HG02759 (cell line): ENCODE measurements around the gene NRG2.

Experiments
- ATAC-seq: cut with Tn5 transposase; IDR thresholded peaks from one replicate; pipeline ENCODE4 v1.9.1; 2021; ENCODE audit warnings: mild to moderate bottlenecking, moderate library complexity; ENCODE audit not compliant: unreplicated experiment

Gene NRG2

DNA sequence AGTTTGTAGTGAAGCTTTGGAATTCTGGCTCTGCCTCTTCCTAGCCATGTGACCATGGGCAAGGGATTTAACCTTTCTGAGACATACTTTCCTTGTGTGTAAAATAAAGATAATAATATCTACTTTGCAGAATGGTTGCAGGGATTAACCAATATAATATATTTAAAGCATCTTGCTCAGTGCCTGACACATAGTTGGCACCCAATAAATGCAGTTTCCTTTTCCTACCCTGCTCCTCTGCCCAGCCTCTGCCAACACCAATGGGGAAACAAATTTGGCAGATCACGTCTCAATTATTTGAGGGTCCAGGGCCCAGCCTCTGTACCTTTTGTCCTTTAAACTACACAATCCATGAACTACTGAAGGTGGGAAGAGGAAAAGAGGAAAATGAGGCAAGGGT, 91.1 kb downstream of the NRG2 start:
- no peak for ATAC-seq

DNA sequence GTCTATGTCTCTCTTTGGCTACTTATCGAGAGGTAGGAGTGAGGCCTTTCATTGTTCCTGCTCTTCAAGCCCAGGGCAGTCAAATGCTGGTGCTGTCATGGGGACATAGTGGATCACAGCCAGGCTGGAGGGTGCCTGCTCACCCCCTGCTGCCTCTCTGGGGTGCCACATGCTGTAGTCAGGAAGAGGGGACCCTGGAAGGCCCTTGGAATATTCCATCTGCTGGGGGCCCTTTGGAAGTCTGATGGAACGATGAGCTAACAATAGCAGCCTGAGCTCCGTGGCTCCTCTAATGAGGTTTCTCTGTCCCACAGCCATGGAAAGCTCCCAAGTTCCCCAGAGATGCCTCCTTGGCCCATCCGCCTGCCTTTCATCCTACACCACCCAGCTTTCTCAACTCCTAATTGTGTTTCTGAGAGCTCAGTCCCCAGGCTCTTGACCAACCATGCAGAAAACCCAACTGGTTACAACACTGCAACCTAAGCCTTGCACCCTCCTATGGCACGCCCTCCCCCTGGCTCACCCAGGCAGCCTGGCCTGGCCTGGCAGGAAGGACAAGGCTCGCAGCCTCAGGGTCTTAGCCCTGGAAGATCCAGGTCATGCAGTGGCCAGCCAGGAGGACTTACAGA, 91.7 kb downstream of the NRG2 start:
- ATAC-seq: no peak

- ATAC-seq: no peak
These were observed 92.7 kb downstream of the NRG2 start for GRCh38 chr5:139950436-139950835.

DNA sequence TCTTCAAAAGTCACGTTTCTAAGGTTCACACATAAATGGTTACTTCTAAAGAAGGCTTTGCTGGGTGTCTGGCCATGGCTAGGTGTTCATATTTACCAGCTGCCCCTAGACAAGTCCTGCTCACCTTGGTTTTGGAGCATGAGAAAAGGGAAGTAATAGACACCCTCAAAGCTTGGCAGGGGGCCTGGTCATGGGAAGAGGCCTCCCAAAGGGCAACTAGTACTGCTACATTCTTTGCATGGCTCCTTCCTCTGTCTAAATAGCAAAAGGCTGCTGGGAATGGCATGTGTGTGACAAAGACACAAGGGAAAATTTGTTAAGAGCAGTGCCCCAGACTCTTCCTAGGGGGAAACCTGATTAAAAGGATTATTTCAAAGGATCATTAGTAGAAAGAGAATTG, 93.4 kb downstream of the NRG2 start:
- ATAC-seq: no peak

- ATAC-seq: no peak
These were observed 95.4 kb downstream of the NRG2 start for GRCh38 chr5:139947727-139948126.

DNA sequence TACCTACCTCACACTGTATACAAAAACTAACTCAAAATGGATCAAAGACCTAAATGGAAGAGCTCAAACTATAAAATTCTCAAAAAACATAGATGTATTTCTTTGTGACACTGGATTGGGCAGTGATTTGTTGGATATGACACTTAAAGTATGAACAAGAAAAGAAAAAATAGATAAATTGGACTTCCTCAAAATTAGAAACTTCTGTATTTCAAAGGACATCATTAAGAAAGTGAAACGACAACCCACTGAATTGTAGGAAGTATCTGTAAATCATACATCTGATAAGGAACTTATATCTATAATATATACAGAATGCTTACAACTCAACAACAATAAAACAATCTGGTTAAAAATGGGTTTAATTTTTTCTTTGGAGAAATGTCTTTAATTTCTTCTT, 96.7 kb downstream of the NRG2 start:
- no peak for ATAC-seq

DNA sequence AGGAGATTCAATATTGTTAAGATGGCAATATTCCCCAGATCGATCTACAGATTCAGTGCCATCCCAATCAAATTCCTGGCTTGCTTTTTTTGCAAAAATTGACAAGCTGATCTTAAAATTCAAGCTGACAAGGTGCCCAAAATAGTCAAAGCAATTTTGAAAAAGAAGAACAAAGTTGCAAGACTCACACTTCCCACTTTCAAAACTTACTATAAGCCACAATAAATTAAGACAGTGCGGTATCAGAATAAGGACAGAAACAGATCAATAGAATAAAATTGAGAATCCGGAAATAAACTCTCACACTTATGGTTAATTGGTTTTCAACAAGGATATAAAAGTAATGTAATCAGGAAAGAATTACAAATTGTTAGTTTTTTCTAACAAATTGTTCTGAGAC, 97.1 kb downstream of the NRG2 start:
- ATAC-seq: no peak

DNA sequence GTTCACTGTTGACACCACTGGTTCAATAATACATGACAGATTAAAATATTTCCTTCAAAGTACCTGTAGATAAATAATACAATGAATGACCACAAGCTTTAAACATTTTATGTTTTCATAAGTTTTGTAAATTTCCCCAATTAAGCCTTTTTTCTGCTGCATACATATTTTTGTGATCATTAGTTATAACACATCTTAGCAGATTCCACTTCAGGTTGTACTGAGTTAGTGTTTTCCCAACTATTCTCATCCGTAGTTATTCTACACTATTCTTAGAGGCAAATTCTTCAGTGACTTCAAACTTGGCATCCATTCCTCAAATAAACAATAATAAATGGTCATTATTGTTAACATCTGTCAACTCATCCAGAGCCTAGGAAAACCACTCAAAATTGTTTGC, 100.9 kb downstream of the NRG2 start:
- ATAC-seq: no peak

DNA sequence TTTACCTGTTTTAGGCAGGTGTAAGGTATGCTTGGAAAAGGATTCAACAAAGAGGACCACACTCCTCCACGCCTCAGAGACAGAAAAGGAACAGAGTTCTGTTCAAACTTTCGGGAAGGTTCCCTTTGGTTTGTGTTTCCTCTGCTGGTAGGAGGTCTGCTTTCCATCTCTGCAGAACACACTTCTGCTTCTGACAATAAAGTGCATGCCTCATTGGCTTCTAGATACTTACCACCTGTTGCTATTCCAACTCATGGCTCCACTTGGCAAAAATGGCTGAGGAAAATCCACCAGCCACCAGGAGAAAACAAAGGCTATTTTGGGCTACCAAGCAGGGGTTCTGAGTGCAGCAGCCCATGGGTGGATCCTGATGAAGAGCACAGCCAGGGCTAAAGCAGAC, 112.7 kb downstream of the NRG2 start:
- no peak for ATAC-seq

GRCh38 chr5:139926797-139927503, 116.1 kb downstream of the NRG2 start:
- no peak for ATAC-seq

DNA sequence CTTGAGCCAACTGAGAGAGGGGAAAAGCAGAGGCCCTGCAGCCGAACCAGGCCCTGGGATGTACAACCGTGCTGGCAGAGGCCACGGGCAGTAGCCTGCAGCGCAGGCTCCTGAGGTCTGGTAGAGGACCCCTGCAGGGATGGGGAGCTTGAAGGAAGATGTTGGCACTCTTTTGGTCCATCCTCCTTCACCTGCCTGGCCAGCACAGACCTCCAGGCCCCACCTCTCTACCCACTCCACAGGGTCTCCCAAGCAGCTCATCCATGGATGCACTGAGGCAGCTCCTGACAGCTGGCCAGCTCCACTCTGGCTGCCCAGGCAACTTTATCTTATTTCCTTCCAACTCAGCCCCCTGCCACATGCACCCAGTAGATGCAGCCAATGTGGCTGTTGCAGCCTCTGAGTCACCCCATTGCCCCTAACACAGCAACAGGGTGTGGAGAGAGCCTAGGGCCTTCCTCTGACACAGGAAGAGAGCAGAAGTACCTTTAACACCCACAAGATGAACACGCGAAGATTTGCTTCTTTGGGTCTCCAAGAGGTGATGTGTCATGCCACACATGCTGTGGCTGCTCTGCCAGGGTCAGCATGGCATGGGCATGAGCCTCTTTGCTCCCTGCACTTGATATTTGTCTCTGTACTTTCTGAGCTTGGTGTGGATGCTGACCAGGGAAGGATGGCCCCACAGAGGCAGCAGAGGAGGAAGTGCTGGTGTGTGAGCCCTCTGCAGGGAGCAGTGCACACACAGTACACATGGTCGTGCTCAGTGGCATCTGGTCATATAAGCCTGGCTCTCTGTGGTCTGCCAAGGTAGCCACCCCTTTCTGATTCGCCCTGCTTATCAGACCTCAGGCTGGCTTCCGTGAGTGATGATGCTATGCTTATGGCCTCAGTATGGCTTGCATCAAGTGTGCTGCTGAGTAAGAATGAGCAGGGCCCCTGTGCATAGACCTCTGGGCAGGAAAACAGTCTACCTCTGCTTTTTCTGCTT, 117.2 kb downstream of the NRG2 start:
- no peak for ATAC-seq

DNA sequence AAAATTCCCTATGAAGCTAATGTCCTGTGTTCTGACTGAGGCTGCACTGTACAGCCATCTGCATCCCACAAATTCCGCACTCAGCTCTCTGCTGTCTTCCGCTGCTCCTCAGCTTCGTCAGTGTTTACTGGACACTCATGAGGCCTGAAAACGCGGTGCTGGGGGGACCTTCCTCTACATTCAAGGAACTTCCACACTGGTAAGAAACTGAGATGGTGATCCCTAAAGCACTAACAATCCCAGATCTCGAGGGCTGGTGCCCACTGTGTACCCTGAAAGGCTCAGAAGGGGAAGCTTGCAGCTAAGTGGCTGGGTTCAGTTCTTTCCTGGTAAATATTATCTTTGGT, 117.9 kb downstream of the NRG2 start:
- no peak for ATAC-seq

DNA sequence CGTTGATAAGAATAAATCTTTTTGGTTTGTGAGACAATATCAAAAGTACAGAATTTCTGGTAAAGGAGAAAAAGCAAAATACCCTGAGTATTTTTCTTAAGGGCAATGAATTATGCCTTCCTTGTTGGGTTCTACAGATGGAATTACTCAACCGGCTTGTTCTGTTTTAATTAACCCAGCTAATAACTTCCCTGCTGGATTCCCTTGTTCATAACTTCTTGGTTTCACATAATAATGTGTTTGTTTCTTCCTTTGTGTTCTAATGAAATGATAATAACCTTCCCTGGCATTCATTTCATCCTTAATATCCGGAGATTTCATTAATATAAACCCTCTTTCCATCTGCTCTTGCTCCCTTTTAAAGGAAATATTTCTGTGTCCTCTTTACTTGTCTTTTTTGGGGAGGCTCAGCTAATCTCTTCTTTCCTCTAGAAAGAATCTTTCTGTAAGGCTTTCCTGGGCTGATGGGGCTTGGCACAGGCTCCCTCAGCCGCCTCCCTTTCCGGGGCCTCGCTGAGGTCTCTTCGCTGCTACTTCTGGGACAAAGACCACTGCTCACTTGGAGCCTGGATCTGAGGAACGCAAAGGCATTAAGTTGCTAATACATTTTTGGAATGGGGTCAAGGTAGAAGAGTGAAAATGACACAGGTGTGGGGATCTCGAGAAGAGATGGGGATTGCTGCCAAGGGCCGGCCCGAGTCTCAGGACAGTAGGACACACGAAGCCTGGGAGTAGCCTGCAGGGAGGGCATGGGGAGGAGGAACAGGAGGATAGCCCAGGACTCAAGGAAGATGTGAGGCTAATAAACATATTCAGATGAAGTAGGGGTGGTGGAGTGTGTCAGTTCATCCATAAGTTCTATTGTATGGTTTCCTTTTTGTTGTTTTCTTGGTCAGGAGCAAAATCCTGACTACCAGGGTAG, 118.5 kb downstream of the NRG2 start:
- ATAC-seq: no peak

DNA sequence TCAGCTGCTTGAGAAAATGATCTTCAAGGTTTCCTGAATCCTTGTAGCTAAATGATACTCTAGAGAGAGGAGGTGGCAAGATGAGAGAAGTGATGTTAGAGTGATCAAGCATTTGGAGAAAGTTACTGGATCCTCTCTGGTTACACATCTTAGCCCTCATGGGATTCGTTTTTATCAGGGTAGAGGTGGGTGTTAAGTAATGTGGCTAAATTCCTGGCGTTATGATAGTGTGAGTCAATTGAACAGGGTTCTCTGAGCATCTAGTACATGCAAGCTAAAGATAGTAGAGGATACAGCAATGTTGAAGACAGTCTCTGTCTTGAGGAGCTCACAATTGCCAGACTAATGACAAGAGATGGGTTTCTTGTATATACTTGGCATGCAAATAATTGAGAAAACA, 123.8 kb downstream of the NRG2 start:
- no peak for ATAC-seq

GRCh38 chr5:139915834-139916233, 127.3 kb downstream of the NRG2 start:
- no peak for ATAC-seq

DNA sequence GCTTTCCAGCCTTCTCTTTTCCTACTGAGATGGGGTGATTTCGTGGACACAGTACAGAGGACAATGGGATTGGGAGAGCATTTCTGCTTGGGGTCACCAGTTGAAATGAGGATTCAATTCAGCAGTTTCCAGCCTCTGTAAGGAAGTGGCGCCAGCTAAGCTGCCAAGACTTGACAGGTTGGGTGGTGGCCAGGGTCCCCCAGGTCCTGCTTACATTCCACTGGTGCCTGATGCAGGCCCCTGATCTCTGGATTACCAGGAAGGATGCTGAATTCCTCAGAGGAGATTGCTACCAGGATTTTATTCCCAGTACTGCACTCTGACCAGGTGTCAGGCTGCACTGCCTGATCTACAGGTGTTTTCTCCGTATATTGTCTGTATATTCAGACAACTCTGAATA, 127.8 kb downstream of the NRG2 start:
- no peak for ATAC-seq

- no peak for ATAC-seq
These were observed 128.8 kb downstream of the NRG2 start for GRCh38 chr5:139914218-139914807.

GRCh38 chr5:139912804-139913203, 130.3 kb downstream of the NRG2 start:
- no peak for ATAC-seq

DNA sequence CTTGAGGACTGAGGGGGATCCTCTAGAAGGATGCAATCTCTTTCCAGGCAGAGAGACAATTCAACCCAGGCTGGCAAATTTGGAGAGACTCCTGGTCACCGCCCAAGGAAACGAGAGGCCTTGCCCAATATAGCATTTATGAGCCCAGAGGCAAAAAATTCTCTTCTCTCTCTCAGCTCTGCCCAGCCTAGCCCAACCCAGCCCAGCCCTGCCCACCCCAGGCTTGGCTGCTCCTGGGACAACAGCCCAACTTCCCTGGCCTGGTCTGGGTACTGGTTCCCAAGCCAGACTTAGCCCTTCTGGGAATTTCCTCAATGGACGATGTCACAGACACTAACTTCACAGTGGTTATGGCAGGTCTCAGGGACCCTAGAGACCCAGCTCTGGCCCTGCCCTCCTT, 130.9 kb downstream of the NRG2 start:
- no peak for ATAC-seq

DNA sequence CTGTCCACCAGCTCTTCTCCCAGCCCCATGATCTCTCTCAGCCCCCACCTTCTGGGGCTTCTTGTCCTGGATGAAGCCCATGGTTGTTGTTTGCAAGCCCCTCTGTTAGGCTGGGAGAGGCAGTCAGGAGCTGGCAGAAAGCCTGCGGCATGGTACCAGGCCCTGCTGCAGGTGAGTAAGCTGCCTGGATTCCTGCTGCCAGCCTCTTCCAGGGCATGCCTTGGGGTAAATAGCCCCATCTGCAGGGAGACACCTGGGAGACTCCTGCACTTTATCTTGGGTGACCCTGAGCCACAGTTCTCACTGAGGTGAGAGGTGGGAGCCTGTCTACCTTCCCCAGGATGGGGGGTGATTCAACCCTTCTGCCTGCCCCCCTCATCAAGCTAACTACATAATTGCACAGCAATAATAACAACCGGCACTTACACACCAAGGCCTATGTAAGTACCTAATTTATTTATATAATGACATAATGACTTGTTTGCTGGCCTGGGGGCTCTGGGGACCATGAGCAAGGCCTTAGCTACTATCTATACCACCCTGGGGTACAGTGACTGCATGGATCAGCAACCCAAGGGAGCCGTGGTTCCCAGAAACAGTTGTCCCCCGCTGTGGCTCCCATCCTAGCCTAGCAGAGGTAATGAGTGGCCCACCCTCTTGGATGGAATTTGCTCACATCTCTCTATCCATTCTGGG, 131.5 kb downstream of the NRG2 start:
- no peak for ATAC-seq
